WTC11 (cell line): ENCODE data around the gene FTCDNL1. TPM values are rescaled to one million over a fixed set of nuclear protein-coding genes. Genes with fewer than 3 reads are reported as not detected.

ENCODE experiments used
- ATAC-seq: fragments of 200-7000 bp; cut with Tn5 transposase; 2 replicates; pipeline ENCODE4 v1.10.0; 2021; ENCODE audit warnings: mild to moderate bottlenecking, moderate library complexity
- CTCF ChIA-PET: fragments of 300-600 bp; sonication (Branson Sonifier 250); formaldehyde crosslinking; loops from one replicate; lab custom pipeline; 2021; ENCODE audit warnings: antibody characterized with exemption; lab: Charles Lee
- POLR2A ChIA-PET: fragments of 350-600 bp; sonication (Branson Sonifier 250); formaldehyde crosslinking; loops from one replicate; lab custom pipeline; 2021; ENCODE audit warnings: antibody characterized with exemption; lab: Charles Lee
- DNase-seq: peaks from one replicate; pipeline ENCODE4 v3.0.0; 2021; ENCODE audit warnings: low spot score
- H3K27ac Mint-ChIP-seq: 2 replicates; pipeline ENCODE4 v1.8.0; 2021; ENCODE audit warnings: mixed read lengths
- H3K27me3 Mint-ChIP-seq: 2 replicates; pipeline ENCODE4 v1.8.0; 2021; ENCODE audit warnings: low read depth, mild to moderate bottlenecking, moderate library complexity, mixed read lengths
- H3K36me3 Mint-ChIP-seq: 2 replicates; pipeline ENCODE4 v1.8.0; 2021; ENCODE audit warnings: mixed read lengths
- H3K4me1 Mint-ChIP-seq: 2 replicates; pipeline ENCODE4 v1.8.0; 2022; ENCODE audit warnings: mixed read lengths
- H3K4me3 Mint-ChIP-seq: 2 replicates; pipeline ENCODE4 v1.8.0; 2021; ENCODE audit warnings: mild to moderate bottlenecking, moderate library complexity, mixed read lengths
- H3K9me3 Mint-ChIP-seq: 2 replicates; pipeline ENCODE4 v1.8.0; 2021; ENCODE audit warnings: mixed read lengths
- KAT7 ChIP-seq: sonication (generic); formaldehyde crosslinking; IDR thresholded peaks from 2 replicates; pipeline ENCODE4 v1.8.1; 2023; ENCODE audit warnings: missing genetic modification reagents, mild to moderate bottlenecking, borderline replicate concordance
- NR2C2 ChIP-seq: sonication (generic); formaldehyde crosslinking; IDR thresholded peaks from 2 replicates; pipeline ENCODE4 v1.8.0; 2022; ENCODE audit warnings: mild to moderate bottlenecking, missing genetic modification reagents
- ZNF416 ChIP-seq: fragments of 250-450 bp; sonication (Bioruptor Pico); IDR thresholded peaks from 2 replicates; pipeline ENCODE4 v1.9.0; 2021; ENCODE audit warnings: mild to moderate bottlenecking, inconsistent platforms
- total RNA-seq: library from RNA; stranded (reverse); gene quantifications from 3 replicates; pipeline ENCODE4 v1.2.3, GENCODE V29; 2021
- TF ChIP-seq, protein P1 (sequence below): fragments of 250-450 bp; sonication (Bioruptor Pico); IDR thresholded peaks from 2 replicates; pipeline ENCODE4 v1.9.0; 2021; ENCODE audit warnings: mild to moderate bottlenecking, borderline replicate concordance
- TF ChIP-seq, protein P2 (sequence below): fragments of 250-450 bp; sonication (Bioruptor Pico); IDR thresholded peaks from 2 replicates; pipeline ENCODE4 v1.8.0; 2021; ENCODE audit warnings: mild to moderate bottlenecking
- TF ChIP-seq, protein P3 (sequence below): sonication (generic); formaldehyde crosslinking; IDR thresholded peaks from 2 replicates; pipeline ENCODE4 v1.8.0; 2022; ENCODE audit warnings: missing genetic modification reagents
- TF ChIP-seq, protein P4 (sequence below): sonication (generic); formaldehyde crosslinking; IDR thresholded peaks from 2 replicates; pipeline ENCODE4 v1.8.1; 2023; ENCODE audit warnings: mild to moderate bottlenecking, missing genetic modification reagents, borderline replicate concordance
- TF ChIP-seq, protein P5 (sequence below): sonication (generic); formaldehyde crosslinking; IDR thresholded peaks from 2 replicates; pipeline ENCODE4 v1.8.1; 2022; ENCODE audit warnings: low read depth, missing genetic modification reagents, borderline replicate concordance

FTCDNL1 gene
- total RNA-seq, 1 experiment from 2014 or later = 0.85 TPM

DNA sequence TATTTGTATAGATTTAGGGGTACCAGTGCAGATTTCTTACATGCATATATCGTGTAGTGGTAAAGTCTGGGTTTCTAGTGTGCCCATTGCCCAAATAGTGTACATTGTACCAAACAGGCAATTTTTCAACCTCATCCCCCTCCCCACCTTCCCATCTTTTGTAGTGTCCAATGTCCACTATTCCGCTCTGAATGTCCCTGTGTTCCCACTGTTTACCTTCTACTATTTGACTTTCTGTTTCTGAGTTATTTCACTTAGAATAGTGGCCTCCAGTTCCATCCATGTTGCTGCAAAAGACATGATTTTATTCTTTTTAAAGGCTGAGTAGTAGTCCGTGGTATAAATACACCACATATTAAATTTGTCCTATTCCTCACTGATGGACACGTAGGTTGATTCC, 132.9 kb downstream of the FTCDNL1 start:
- no peak overlapping the region for H3K4me3 Mint-ChIP-seq
- peaks cover 3% of the 10 kb centered on the region; the same call in 1 of the 2 replicates for H3K4me1 Mint-ChIP-seq
- ATAC-seq (no peak), DNase-seq (no peak)
- H3K36me3 Mint-ChIP-seq = no peaks in the 10 kb centered on the region
- TF ChIP-seq ZNF416 (CRISPR knock-in tag) = no peak
- TF ChIP-seq NR2C2 (CRISPR knock-in tag) = no peak
- TF ChIP-seq, protein P1, sequence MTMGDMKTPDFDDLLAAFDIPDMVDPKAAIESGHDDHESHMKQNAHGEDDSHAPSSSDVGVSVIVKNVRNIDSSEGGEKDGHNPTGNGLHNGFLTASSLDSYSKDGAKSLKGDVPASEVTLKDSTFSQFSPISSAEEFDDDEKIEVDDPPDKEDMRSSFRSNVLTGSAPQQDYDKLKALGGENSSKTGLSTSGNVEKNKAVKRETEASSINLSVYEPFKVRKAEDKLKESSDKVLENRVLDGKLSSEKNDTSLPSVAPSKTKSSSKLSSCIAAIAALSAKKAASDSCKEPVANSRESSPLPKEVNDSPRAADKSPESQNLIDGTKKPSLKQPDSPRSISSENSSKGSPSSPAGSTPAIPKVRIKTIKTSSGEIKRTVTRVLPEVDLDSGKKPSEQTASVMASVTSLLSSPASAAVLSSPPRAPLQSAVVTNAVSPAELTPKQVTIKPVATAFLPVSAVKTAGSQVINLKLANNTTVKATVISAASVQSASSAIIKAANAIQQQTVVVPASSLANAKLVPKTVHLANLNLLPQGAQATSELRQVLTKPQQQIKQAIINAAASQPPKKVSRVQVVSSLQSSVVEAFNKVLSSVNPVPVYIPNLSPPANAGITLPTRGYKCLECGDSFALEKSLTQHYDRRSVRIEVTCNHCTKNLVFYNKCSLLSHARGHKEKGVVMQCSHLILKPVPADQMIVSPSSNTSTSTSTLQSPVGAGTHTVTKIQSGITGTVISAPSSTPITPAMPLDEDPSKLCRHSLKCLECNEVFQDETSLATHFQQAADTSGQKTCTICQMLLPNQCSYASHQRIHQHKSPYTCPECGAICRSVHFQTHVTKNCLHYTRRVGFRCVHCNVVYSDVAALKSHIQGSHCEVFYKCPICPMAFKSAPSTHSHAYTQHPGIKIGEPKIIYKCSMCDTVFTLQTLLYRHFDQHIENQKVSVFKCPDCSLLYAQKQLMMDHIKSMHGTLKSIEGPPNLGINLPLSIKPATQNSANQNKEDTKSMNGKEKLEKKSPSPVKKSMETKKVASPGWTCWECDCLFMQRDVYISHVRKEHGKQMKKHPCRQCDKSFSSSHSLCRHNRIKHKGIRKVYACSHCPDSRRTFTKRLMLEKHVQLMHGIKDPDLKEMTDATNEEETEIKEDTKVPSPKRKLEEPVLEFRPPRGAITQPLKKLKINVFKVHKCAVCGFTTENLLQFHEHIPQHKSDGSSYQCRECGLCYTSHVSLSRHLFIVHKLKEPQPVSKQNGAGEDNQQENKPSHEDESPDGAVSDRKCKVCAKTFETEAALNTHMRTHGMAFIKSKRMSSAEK = no peak
- no peaks in the 10 kb centered on the region for H3K27me3 Mint-ChIP-seq
- no peak overlapping the region for H3K27ac Mint-ChIP-seq
- CTCF ChIA-PET = no interaction called here
- no peaks in the 10 kb centered on the region for H3K9me3 Mint-ChIP-seq
- POLR2A ChIA-PET = no interaction called here

DNA sequence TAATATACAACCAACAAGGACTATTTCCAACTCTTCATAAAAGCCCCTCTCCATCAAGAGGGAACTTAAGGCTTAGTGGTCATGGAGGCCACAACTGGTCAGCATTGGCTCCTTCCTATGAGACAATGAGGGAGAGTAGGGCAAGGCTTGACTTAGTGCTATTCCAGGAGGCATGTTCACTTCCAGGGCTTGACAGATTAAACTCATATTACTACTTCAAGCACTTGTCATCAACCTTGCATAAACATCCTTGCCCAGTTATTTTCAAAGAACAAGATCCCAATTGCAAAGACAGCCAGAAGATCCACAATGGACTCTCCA, 133.4 kb downstream of the FTCDNL1 start:
- no peak for TF ChIP-seq KAT7 (CRISPR knock-in tag)
- TF ChIP-seq, protein P2, sequence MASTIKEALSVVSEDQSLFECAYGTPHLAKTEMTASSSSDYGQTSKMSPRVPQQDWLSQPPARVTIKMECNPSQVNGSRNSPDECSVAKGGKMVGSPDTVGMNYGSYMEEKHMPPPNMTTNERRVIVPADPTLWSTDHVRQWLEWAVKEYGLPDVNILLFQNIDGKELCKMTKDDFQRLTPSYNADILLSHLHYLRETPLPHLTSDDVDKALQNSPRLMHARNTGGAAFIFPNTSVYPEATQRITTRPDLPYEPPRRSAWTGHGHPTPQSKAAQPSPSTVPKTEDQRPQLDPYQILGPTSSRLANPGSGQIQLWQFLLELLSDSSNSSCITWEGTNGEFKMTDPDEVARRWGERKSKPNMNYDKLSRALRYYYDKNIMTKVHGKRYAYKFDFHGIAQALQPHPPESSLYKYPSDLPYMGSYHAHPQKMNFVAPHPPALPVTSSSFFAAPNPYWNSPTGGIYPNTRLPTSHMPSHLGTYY (CRISPR knock-in tag) = no peak
- TF ChIP-seq, protein P3, sequence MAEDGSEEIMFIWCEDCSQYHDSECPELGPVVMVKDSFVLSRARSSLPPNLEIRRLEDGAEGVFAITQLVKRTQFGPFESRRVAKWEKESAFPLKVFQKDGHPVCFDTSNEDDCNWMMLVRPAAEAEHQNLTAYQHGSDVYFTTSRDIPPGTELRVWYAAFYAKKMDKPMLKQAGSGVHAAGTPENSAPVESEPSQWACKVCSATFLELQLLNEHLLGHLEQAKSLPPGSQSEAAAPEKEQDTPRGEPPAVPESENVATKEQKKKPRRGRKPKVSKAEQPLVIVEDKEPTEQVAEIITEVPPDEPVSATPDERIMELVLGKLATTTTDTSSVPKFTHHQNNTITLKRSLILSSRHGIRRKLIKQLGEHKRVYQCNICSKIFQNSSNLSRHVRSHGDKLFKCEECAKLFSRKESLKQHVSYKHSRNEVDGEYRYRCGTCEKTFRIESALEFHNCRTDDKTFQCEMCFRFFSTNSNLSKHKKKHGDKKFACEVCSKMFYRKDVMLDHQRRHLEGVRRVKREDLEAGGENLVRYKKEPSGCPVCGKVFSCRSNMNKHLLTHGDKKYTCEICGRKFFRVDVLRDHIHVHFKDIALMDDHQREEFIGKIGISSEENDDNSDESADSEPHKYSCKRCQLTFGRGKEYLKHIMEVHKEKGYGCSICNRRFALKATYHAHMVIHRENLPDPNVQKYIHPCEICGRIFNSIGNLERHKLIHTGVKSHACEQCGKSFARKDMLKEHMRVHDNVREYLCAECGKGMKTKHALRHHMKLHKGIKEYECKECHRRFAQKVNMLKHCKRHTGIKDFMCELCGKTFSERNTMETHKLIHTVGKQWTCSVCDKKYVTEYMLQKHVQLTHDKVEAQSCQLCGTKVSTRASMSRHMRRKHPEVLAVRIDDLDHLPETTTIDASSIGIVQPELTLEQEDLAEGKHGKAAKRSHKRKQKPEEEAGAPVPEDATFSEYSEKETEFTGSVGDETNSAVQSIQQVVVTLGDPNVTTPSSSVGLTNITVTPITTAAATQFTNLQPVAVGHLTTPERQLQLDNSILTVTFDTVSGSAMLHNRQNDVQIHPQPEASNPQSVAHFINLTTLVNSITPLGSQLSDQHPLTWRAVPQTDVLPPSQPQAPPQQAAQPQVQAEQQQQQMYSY (CRISPR knock-in tag) = no peak
- TF ChIP-seq, protein P4, sequence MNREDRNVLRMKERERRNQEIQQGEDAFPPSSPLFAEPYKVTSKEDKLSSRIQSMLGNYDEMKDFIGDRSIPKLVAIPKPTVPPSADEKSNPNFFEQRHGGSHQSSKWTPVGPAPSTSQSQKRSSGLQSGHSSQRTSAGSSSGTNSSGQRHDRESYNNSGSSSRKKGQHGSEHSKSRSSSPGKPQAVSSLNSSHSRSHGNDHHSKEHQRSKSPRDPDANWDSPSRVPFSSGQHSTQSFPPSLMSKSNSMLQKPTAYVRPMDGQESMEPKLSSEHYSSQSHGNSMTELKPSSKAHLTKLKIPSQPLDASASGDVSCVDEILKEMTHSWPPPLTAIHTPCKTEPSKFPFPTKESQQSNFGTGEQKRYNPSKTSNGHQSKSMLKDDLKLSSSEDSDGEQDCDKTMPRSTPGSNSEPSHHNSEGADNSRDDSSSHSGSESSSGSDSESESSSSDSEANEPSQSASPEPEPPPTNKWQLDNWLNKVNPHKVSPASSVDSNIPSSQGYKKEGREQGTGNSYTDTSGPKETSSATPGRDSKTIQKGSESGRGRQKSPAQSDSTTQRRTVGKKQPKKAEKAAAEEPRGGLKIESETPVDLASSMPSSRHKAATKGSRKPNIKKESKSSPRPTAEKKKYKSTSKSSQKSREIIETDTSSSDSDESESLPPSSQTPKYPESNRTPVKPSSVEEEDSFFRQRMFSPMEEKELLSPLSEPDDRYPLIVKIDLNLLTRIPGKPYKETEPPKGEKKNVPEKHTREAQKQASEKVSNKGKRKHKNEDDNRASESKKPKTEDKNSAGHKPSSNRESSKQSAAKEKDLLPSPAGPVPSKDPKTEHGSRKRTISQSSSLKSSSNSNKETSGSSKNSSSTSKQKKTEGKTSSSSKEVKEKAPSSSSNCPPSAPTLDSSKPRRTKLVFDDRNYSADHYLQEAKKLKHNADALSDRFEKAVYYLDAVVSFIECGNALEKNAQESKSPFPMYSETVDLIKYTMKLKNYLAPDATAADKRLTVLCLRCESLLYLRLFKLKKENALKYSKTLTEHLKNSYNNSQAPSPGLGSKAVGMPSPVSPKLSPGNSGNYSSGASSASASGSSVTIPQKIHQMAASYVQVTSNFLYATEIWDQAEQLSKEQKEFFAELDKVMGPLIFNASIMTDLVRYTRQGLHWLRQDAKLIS (CRISPR knock-in tag) = no peak
- TF ChIP-seq, protein P5, sequence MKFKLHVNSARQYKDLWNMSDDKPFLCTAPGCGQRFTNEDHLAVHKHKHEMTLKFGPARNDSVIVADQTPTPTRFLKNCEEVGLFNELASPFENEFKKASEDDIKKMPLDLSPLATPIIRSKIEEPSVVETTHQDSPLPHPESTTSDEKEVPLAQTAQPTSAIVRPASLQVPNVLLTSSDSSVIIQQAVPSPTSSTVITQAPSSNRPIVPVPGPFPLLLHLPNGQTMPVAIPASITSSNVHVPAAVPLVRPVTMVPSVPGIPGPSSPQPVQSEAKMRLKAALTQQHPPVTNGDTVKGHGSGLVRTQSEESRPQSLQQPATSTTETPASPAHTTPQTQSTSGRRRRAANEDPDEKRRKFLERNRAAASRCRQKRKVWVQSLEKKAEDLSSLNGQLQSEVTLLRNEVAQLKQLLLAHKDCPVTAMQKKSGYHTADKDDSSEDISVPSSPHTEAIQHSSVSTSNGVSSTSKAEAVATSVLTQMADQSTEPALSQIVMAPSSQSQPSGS = no peak
- H3K27ac Mint-ChIP-seq = no peak overlapping the region
- no peaks in the 10 kb centered on the region for H3K9me3 Mint-ChIP-seq
- H3K4me3 Mint-ChIP-seq = no peak overlapping the region
- H3K27me3 Mint-ChIP-seq = no peaks in the 10 kb centered on the region
- ATAC-seq = no peak
- no peak for DNase-seq
- H3K36me3 Mint-ChIP-seq = no peaks in the 10 kb centered on the region
- peaks cover 3% of the 10 kb centered on the region; the same call in 1 of the 2 replicates for H3K4me1 Mint-ChIP-seq
- CTCF ChIA-PET = interaction anchor here (1.0 kb wide), 1 partner anchor 13 kb away, joined by 3 read pairs; no protein-coding TSS in a partner anchor
- POLR2A ChIA-PET = no interaction called here
